22Rv1 (cell line): Measurements from ENCODE around the gene IP6K3.

Experiments
- H3K27ac ChIP-seq: fragments of 450-650 bp; 2 replicates; pipeline ENCODE4 v1.5.1; 2017
- ZFX ChIP-seq: fragments of 450-650 bp; IDR thresholded peaks from 2 replicates; pipeline ENCODE4 v1.6.1; 2017; ENCODE audit warnings: antibody characterized with exemption, borderline replicate concordance
- TF ChIP-seq, protein P1 (sequence below): fragments of 450-650 bp; IDR thresholded peaks from 2 replicates; pipeline ENCODE4 v1.5.1; 2017; ENCODE audit warnings: mild to moderate bottlenecking

IP6K3 gene

GRCh38 chr6:33686225-33686924 lies 60.3 kb downstream of the IP6K3 start:
- H3K27ac ChIP-seq, result no peak overlapping the region
- TF ChIP-seq ZFX, result no peak
- TF ChIP-seq, protein P1, sequence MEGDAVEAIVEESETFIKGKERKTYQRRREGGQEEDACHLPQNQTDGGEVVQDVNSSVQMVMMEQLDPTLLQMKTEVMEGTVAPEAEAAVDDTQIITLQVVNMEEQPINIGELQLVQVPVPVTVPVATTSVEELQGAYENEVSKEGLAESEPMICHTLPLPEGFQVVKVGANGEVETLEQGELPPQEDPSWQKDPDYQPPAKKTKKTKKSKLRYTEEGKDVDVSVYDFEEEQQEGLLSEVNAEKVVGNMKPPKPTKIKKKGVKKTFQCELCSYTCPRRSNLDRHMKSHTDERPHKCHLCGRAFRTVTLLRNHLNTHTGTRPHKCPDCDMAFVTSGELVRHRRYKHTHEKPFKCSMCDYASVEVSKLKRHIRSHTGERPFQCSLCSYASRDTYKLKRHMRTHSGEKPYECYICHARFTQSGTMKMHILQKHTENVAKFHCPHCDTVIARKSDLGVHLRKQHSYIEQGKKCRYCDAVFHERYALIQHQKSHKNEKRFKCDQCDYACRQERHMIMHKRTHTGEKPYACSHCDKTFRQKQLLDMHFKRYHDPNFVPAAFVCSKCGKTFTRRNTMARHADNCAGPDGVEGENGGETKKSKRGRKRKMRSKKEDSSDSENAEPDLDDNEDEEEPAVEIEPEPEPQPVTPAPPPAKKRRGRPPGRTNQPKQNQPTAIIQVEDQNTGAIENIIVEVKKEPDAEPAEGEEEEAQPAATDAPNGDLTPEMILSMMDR, result no peak

DNA sequence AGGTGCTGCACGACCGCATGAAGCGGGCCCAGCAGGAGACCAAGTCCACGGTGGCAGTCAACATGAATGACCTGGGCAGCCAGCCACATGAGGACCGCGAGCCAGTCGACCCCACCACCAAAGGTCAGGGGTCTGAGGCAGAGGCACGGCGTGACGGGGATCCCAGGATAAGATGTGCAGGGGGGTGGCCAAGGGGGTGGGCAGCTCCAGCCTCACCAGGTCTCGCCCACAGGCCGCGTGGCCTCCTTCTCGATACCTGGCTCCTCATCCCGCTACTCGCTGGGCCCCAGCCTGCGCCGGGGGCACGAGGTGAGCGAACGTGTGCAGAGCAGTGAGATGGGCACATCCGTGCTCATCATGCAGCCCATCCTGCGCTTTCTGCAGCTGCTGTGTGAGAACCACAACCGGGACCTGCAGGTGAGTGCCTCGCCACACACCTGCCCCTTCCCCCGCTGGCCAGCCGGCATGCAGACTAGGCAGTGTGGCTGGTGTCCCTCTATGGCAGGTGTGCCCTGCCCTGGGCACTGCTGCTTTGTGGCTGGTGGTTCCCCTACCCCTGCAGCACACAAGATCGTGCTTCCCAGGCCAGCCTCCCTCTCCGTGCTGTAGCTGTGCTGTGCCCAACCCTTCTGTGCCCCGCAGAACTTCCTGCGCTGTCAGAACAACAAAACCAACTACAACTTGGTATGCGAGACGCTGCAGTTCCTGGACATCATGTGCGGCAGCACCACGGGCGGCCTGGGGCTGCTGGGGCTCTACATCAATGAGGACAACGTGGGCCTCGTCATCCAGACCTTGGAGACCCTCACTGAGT lies 61.1 kb downstream of the IP6K3 start:
- no peak overlapping the region for H3K27ac ChIP-seq
- no peak for TF ChIP-seq ZFX
- TF ChIP-seq, protein P1, result no peak

DNA sequence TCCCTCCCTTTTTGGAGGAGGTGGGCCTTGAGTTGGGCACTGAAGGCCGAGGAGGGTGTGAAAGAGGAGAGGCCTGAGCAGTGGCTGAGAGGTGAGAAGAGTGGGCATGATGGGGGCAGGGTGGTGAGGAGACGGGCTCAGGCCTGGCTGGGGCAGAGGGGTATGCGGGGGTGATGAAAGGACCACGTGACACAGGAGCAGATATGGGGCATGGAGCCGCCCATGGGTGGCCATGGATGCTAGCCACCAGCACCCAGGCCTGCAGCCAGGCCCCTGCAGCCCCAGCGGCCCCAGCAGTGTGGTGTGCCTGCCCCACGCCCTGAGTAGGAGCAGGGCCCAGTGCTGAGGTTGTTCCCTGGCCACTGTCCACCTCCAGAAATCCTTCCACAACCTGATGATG lies 61.7 kb downstream of the IP6K3 start:
- no peak overlapping the region for H3K27ac ChIP-seq
- TF ChIP-seq ZFX, result no peak
- TF ChIP-seq, protein P1, result no peak

GRCh38 chr6:33684428-33684896 lies 62.2 kb downstream of the IP6K3 start:
- no peak overlapping the region for H3K27ac ChIP-seq

DNA sequence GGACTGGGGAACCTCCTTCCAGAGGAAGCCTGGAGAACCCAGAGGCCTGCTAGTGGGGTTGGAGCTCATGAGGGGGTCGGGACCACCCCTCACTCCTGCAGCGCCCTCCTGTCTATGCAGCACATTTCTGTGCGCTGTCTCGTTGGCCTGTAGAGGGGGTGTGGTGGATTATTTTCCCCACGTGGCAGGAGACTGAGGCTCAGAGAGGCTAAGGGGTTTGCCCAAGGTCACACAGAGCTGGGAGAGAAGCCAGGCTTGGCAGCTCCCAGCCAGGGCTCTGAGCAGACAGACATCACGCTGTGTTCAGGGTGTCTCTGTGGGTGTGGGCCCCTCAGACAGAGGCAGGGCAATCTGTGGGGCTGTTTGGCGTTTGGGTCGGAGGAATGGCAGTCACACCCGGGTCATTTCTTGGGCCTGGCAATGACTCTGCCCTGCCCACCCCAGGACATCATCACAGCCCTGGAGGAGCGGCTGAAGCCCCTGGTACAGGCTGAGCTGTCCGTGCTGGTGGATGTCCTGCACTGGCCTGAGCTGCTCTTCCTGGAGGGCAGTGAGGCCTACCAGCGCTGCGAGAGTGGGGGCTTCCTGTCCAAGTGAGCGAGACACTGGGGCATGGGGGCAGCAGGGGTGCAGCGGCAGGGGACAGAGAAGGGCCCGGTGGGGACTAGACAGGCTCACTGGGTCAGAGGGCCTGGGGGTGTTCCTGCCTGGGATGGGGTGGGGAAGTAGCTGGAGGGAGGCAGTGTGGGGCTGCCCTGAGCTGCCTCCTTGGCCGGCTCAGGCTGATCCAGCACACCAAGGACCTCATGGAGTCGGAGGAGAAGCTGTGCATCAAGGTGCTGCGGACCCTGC lies 62.9 kb downstream of the IP6K3 start:
- no peak for TF ChIP-seq ZFX
- TF ChIP-seq, protein P1, result no peak
- no peak overlapping the region for H3K27ac ChIP-seq

More at GRCh38 chr6:33684428-33684896, 62.2 kb downstream of the IP6K3 start:
- no peak for TF ChIP-seq ZFX
- TF ChIP-seq, protein P1, result no peak

DNA sequence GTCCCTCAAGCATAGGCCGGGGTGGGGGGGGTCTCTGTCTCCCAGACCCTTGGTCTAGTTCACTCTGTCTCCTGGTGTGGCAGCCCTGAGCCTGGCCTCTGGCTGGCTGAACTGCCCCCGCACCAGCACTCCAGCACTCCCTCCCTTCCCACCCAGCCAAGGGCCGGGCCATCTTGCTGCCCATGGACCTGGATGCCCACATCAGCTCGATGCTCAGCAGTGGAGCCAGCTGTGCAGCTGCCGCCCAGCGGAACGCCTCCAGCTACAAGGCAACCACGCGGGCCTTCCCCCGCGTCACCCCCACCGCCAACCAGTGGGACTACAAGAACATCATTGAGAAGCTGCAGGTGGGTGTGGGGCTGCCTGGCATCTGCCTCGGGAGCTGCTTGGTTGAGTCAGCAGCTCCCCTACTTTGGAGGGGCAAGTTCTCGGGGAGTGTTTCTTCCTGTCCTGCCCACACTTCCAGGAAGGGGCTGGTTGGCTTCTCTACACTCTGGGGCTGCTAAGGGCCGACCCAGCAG lies 63.6 kb downstream of the IP6K3 start:
- TF ChIP-seq, protein P1, result no peak
- no peak for TF ChIP-seq ZFX
- H3K27ac ChIP-seq, result no peak overlapping the region
